GM19397 (cell line): Measurements from ENCODE around the gene RAB5IF.

Source experiments
- ATAC-seq: cut with Tn5 transposase; IDR thresholded peaks from one replicate; pipeline ENCODE4 v1.9.1; 2021; ENCODE audit warnings: mild to moderate bottlenecking, moderate library complexity; ENCODE audit not compliant: unreplicated experiment

Gene RAB5IF

DNA sequence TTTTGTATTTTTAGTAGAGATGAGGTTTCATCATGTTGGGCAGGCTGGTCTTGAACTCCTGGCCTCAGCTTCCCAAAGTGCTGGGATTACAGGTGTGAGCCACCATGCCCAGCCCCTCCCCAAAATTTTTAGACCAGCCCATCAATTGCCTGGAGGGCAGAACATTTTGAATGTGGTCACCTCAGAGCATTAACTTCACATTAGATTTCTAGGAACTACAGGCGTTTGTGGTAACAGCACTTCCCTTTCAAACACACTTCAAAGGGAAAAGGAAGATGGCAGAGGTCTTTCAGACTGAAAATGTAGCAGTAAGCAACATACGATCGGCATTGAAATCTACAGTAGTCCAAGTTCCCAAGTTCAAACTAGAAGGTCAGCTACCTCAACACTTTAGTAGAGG lies 52.7 kb downstream of the RAB5IF start:
- ATAC-seq, result no peak
